ENCODE data around the gene FYN. TPM values are rescaled to one million over a fixed set of nuclear protein-coding genes. Genes with fewer than 3 reads are reported as not detected.

Gene FYN
- polyA plus RNA-seq, 3 donors: 88.4 to 149 (median 114) TPM

- Histone ChIP-seq H3K4me2 (replicated peaks; ENCODE audit: extremely low read depth, low read length, poor library complexity, severe bottlenecking) (no peak overlapping the region), H3K36me3 (replicated peaks in 1 of 2; ENCODE audit: control insufficient read depth in 1 of 2, insufficient read depth in 2 of 2, low read length in 2 of 2) (peaks cover 71 to 86% of the 10 kb centered on the region in 2 donors), H3K27me3 (ENCODE audit: control insufficient read depth in 2 of 2, insufficient read depth in 2 of 2, low read length in 2 of 2) (no peaks in the 10 kb centered on the region), H3K4me1 (ENCODE audit: control insufficient read depth in 1 of 2, insufficient read depth in 2 of 2, low read length in 2 of 2) (peaks cover 3 to 4% of the 10 kb centered on the region in 2 donors), H3K4me3 (replicated peaks in 1 of 3; ENCODE audit: low read depth in 2 of 3, low read length in 3 of 3) (no peak overlapping the region), H3K9ac (ENCODE audit: insufficient read depth, low read length, poor library complexity, severe bottlenecking) (no peak overlapping the region), H3K9me3 (replicated peaks in 1 of 2; ENCODE audit: control insufficient read depth in 1 of 2, insufficient read depth in 1 of 2, low read length in 2 of 2) (no peaks in the 10 kb centered on the region), H2AFZ (ENCODE audit: insufficient read depth, low read depth, low read length, poor library complexity, severe bottlenecking) (no peak overlapping the region), H3K27ac (ENCODE audit: low read depth in 1 of 2, low read length in 2 of 2) (peak overlapping the region in 1 of 2 donors; percentile 15), H3K79me2 (ENCODE audit: insufficient read depth, low read length) (no peaks in the 10 kb centered on the region), H4K20me1 (ENCODE audit: insufficient read depth, low read length) (peaks cover 48% of the 10 kb centered on the region)
- Mint-ChIP-seq H3K4me1 (peaks cover 3% of the 10 kb centered on the region), H3K4me3 (no peak overlapping the region), H3K36me3 (peaks cover 74 to 86% of the 10 kb centered on the region in 2 donors), H3K27ac (peak overlapping the region in 2 of 7 donors; percentile 12 to 16), H3K9me3 (no peaks in the 10 kb centered on the region), H3K27me3 (ENCODE audit: low read depth in 3 of 3) (peaks cover 0 to 2% (median 0%) of the 10 kb centered on the region in 3 donors)
- no peak for DNase-seq
- no CpG with 5 or more reads among the region's 4 CpGs for WGBS (ENCODE audit: insufficient coverage)
- TF ChIP-seq CTCF (IDR thresholded peaks at IDR 0.05): no peak
- intact Hi-C loops (cut with micrococcal nuclease): loop anchor here in 1 of 2 donors (5.0 kb wide), 1 partner anchor 320 kb away; no protein-coding TSS in a partner anchor
Measured at GRCh38 chr6:111707773-111708172, 165.5 kb downstream of the FYN start.

GRCh38 chr6:111706841-111707391, 166.3 kb downstream of the FYN start:
- no peak for TF ChIP-seq CTCF (IDR thresholded peaks at IDR 0.05)
- Histone ChIP-seq H3K4me3 (replicated peaks in 1 of 3; ENCODE audit: low read depth in 2 of 3, low read length in 3 of 3) (no peak overlapping the region), H3K4me1 (ENCODE audit: control insufficient read depth in 1 of 2, insufficient read depth in 2 of 2, low read length in 2 of 2) (peaks cover 3 to 4% of the 10 kb centered on the region in 2 donors), H2AFZ (ENCODE audit: insufficient read depth, low read depth, low read length, poor library complexity, severe bottlenecking) (no peak overlapping the region), H3K4me2 (replicated peaks; ENCODE audit: extremely low read depth, low read length, poor library complexity, severe bottlenecking) (no peak overlapping the region), H3K36me3 (replicated peaks in 1 of 2; ENCODE audit: control insufficient read depth in 1 of 2, insufficient read depth in 2 of 2, low read length in 2 of 2) (peaks cover 71 to 86% of the 10 kb centered on the region in 2 donors), H3K9ac (ENCODE audit: insufficient read depth, low read length, poor library complexity, severe bottlenecking) (no peak overlapping the region), H4K20me1 (ENCODE audit: insufficient read depth, low read length) (peaks cover 55% of the 10 kb centered on the region), H3K27ac (ENCODE audit: low read depth in 1 of 2, low read length in 2 of 2) (no peak overlapping the region), H3K27me3 (ENCODE audit: control insufficient read depth in 2 of 2, insufficient read depth in 2 of 2, low read length in 2 of 2) (no peaks in the 10 kb centered on the region), H3K9me3 (replicated peaks in 1 of 2; ENCODE audit: control insufficient read depth in 1 of 2, insufficient read depth in 1 of 2, low read length in 2 of 2) (no peaks in the 10 kb centered on the region), H3K79me2 (ENCODE audit: insufficient read depth, low read length) (no peaks in the 10 kb centered on the region)
- Mint-ChIP-seq H3K4me1 (peaks cover 3% of the 10 kb centered on the region), H3K36me3 (peaks cover 74 to 86% of the 10 kb centered on the region in 2 donors), H3K27me3 (ENCODE audit: low read depth in 3 of 3) (peaks cover 0 to 2% (median 0%) of the 10 kb centered on the region in 3 donors), H3K4me3 (no peak overlapping the region), H3K9me3 (no peaks in the 10 kb centered on the region), H3K27ac (peak overlapping the region in 3 of 7 donors; percentile 47 to 79 (median 50))
- intact Hi-C loops (cut with micrococcal nuclease): loop anchor here in 1 of 2 donors (5.0 kb wide), 1 partner anchor 320 kb away; no protein-coding TSS in a partner anchor
- 86% methylated on average over 1 of the region's 2 CpGs for WGBS (ENCODE audit: insufficient coverage)
- DNase-seq: no peak

Measured in CD14-positive monocyte (primary cell).